Gastroesophageal sphincter (tissue), 3 donors: ENCODE data around the gene WWTR1.

Source experiments
- POLR2A ChIP-seq, 2 donors: fragments of 450-650 bp; IDR thresholded peaks; one replicate each; pipeline ENCODE4 v1.6.1; 2017; ENCODE audit warnings: antibody characterized with exemption in 2 of 2, mild to moderate bottlenecking in 2 of 2, moderate library complexity in 1 of 2
- POLR2AphosphoS5 ChIP-seq: sonication (generic); formaldehyde crosslinking; IDR thresholded peaks from one replicate; pipeline ENCODE4 v1.6.1; 2017; ENCODE audit warnings: antibody characterized with exemption
- TF ChIP-seq, protein P1 (sequence below), 4 experiments: fragments of 200-600 bp in 2 of 4; fragments of 450-650 bp in 2 of 4; sonication (generic) in 1 of 4; IDR thresholded peaks; one replicate each; pipeline ENCODE4 v1.5.1; 2017 to 2019; ENCODE audit warnings: antibody characterized with exemption in 4 of 4, mild to moderate bottlenecking in 2 of 4, moderate library complexity in 2 of 4

DNA sequence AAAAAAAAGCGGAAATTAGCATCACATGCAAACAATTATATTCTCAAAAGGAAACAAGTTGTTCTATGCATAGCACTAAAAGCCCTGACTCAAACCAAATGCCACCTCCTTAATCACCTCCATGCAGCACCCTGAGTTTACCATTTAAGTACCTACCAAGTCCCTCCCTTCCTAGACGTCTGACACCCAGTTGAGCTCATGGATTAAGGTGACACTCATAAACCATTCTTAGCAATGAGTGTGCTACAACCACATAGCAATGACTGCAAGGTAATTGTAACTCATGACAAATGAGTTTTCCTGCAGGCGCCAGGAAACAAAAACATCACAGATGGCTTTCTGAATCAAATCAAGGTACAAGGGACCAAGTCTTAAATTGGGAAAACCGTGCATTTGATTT, 32.0 kb downstream of the WWTR1 start:
- TF ChIP-seq POLR2AphosphoS5, result no peak
- TF ChIP-seq, protein P1, sequence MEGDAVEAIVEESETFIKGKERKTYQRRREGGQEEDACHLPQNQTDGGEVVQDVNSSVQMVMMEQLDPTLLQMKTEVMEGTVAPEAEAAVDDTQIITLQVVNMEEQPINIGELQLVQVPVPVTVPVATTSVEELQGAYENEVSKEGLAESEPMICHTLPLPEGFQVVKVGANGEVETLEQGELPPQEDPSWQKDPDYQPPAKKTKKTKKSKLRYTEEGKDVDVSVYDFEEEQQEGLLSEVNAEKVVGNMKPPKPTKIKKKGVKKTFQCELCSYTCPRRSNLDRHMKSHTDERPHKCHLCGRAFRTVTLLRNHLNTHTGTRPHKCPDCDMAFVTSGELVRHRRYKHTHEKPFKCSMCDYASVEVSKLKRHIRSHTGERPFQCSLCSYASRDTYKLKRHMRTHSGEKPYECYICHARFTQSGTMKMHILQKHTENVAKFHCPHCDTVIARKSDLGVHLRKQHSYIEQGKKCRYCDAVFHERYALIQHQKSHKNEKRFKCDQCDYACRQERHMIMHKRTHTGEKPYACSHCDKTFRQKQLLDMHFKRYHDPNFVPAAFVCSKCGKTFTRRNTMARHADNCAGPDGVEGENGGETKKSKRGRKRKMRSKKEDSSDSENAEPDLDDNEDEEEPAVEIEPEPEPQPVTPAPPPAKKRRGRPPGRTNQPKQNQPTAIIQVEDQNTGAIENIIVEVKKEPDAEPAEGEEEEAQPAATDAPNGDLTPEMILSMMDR (IDR thresholded peaks at IDR 0.05), result no peak
- no peak for TF ChIP-seq POLR2A (IDR thresholded peaks at IDR 0.05)
